Epithelial cell of prostate (primary cell): ENCODE data around the gene P3H2.

Source experiments
- DNase-seq: peaks from one replicate; pipeline ENCODE4 v3.0.0-alpha.2; 2011; ENCODE audit warnings: low read depth, low spot score
- H3K27ac ChIP-seq: fragments of 450-650 bp; 2 replicates; pipeline ENCODE4 v1.5.1; 2017; ENCODE audit warnings: mild to moderate bottlenecking

Gene P3H2

GRCh38 chr3:190060192-190060775 is 60.4 kb downstream of the P3H2 start:
- H3K27ac ChIP-seq = no peak overlapping the region
- no peak for DNase-seq

DNA sequence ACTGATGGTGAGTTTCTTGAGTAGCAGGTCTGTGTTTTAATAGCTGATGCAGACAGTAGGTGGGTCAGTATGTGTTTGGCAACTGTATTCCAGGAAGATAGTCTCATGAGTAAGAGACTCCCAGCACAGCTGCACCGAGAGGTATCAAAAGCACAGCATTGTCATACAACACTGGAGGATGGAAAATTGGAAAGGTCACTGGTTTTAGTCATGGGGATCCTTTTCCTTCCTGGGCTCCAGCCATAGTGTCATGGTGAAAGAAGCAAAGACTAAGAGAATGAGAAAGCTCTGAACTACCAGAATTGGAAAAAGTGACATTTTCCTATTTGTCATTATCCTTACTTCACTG is 61.5 kb downstream of the P3H2 start:
- no peak for DNase-seq
- H3K27ac ChIP-seq = no peak overlapping the region

DNA sequence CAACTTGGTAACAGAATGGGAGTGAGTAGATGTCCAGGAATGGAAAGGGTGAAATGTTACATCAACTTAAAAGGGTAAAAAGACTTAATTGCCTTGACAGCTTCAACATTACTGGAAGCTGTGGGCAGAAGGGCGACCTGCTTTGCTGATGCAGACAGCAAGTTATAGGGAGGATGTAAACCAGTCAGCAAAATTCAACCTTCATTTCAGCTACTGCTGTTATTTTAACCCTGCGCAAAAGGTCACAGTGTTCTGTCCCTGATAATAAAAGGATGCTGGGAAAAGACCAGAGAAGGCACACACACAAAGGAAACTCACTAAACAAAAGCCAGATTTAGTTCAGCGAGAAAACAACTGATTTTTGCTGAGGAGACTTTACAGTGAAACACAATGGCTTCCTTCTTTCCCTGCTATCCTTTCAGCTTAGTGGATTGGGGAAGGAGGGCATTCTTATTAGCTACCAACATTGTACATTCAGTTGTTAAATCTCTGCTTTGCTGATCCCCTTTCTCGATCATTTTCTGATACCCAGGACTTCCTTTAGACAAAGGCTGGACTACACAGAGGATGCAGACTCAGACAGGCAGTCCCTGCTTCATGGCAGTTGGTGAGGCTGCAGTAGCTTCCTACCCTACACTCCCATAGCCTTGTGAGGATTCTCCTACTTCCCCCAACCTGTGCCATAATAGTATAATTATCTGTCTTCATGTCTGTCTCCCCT is 62.0 kb downstream of the P3H2 start:
- H3K27ac ChIP-seq = no peak overlapping the region
- no peak for DNase-seq

DNA sequence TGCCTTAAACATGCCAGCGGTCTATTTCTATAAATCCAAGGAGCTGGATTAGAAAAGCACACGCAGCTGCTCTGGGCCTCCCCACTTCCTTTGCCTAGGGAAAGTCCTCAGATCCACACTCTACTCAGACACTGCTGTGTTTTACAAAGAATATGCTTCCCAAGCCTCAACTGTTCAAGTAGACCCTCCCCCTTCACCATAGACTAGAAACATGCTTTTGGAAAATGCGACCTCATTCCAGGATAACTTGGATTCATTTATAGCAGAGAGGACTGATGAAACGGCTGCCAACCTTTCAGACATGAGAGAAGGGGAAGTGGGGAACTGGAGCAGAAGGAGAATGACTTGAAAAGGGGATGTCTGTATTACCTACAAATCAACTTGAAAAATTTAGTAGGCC is 64.0 kb downstream of the P3H2 start:
- DNase-seq = no peak
- H3K27ac ChIP-seq = no peak overlapping the region

GRCh38 chr3:190055773-190056172 is 64.9 kb downstream of the P3H2 start:
- no peak overlapping the region for H3K27ac ChIP-seq
- no peak for DNase-seq

DNA sequence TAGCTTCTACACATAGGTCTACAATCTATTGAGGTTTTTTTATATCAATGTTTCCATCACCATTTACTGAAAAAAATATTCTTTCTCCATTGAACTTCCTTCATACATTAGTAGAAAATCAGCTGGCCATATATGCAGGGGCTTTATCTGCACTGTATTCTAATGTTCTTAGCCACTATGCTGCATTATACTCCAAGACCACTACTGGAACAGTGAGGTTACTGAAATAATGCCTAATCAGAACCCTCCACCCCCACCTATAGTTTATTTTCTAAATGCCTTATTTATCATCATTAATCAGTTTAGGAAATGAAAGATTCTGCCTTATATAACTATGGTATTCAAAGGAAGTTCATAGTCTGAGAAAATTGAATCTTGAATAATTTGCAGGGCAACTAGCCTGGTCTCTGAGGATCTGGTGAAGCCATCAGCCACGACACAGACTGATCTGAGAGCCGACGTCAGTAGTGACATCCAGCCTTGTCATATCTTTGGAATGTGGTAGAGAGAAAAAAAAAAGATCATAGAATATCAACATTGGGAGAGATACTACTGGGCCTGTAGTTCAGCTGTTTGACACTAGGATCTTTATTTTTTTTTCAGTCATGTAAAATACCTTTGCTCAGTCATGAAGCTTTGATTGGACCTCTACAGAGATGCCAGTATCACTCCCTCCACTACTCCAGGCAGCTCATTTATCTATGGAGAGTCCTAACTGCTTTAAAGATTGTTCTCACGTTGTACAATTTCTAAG is 66.6 kb downstream of the P3H2 start:
- DNase-seq = no peak
- H3K27ac ChIP-seq = no peak overlapping the region

- no peak for DNase-seq
- no peak overlapping the region for H3K27ac ChIP-seq
Observed at GRCh38 chr3:190051641-190052040, 69.1 kb downstream of the P3H2 start.

DNA sequence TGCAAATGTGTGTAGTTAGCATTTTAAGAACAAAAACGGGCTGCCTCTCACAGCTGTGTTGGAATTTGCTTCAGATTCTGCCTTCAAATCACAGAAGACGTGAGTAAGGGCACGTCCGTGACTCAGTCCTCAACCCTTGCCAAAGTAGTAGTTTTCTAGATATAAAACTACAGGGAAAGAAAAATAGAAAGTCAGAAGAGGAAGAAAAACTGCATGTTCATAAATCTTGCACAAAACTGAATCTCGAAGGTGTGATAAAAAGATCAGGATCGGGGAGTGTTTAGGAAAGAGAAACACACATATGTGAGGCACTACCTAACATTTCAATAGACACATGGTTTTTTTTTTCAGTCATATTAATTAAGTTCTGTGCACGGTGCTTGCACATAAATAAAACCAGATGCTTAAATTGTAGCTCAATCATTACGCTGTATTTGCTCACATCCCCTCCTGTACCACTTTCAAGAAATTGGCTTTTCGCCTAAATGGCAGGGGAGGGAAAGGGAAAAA is 71.7 kb downstream of the P3H2 start:
- no peak for DNase-seq
- peak overlapping the region; percentile 21 for H3K27ac ChIP-seq

DNA sequence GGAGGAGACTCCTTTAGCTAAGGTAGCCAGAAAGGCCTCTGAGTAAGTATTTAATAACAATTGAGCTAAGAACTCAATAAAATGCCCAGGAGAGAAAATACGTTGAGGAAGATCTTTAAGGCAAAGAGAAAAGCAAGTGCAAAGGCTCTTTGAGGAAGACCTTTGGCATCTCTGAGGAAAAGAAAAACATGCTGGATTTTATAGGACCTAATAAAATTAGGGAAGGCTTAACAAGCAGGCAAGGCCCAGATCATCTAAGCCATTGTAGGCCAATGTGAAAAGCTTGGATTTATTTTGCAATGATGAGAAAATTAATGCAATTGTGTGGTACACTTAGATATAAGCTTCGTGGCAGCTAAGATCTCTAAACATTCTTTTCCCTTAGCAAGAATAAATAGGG is 75.7 kb downstream of the P3H2 start:
- H3K27ac ChIP-seq = no peak overlapping the region
- DNase-seq = no peak

GRCh38 chr3:190044142-190044541 is 76.6 kb downstream of the P3H2 start:
- H3K27ac ChIP-seq = no peak overlapping the region
- DNase-seq = no peak

DNA sequence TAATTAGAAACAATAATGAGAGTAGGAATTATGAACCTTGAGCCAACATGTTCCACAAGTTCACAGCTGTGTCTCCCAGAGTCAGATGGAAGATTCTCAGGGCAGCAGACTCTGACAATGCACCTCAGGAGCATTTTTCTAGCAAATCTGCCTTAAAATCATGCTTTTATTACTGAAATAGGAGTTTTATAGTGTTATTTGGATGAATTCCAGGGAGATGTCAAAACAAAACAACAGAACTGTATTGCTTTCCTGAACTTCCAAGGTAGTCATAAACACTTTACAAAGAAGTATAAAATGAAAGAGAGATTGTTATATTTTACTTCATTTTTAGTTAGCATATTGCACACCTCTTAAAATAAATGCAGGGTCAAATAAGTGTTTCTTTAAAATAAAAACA is 77.0 kb downstream of the P3H2 start:
- DNase-seq = no peak

GRCh38 chr3:190042558-190042957 is 78.1 kb downstream of the P3H2 start:
- DNase-seq = no peak
- H3K27ac ChIP-seq = no peak overlapping the region

More for the DNA sequence above, 77.0 kb downstream of the P3H2 start:
- H3K27ac ChIP-seq = no peak overlapping the region

- no peak for DNase-seq
- no peak overlapping the region for H3K27ac ChIP-seq
Observed at GRCh38 chr3:190041333-190042041, 79.2 kb downstream of the P3H2 start.

DNA sequence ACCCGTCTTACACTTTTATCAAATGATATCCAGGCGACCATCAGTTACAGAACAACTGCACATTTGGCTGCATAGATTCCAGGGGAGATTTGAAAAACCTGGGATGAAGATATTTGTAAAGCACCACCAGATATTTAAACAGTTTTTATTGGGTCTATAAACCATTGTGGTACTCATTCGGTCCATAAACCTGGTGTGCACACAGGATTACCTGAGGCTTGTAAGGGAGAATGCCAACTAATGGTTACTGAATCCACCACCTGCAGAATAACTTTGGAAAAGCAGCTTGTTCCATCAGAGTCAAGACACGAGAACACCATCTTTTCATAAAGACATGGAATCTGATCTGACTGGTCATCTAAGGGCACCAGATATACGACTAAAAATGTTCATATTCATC is 80.6 kb downstream of the P3H2 start:
- H3K27ac ChIP-seq = no peak overlapping the region
- no peak for DNase-seq

- no peak overlapping the region for H3K27ac ChIP-seq
- DNase-seq = peak; percentile 81
Observed at GRCh38 chr3:190038050-190038933, 82.4 kb downstream of the P3H2 start.

DNA sequence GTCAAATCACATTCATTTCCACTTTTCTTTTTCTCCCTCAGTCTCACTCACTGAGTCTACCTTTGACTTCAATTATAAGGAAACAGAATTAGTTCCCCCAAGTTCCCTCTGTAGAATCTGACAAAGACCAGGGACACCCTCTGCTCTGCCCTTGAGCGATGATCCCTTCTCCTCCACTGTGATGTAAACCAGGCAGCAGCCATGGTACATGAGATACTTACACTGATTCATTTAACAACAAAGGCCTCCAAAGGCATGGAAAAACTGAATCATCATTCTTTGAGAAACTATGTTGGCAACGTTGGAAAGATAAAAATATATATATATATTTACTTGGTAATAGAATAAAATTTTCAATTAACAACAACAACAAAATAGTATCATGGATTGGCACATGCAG is 84.1 kb downstream of the P3H2 start:
- DNase-seq = no peak
- no peak overlapping the region for H3K27ac ChIP-seq

DNA sequence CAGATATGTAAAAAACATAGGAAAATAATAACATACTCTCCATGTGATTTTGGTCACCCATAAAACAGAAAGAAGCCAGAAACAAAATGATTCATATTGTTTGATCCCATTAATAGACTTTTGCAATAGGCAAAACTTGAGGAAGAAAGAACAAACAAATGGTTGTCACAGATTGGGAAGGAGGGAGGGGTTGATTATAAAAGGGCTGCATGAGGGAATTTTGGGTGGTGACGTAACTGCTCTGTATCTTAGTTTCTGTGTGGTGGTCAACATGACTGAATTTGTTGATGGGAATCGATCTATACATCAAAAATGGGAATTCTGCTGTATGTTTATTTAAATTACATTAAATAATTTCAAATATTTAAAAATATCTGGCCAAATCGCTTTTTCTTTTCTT is 86.3 kb downstream of the P3H2 start:
- no peak for DNase-seq
- H3K27ac ChIP-seq = no peak overlapping the region

GRCh38 chr3:190032923-190033322 is 87.8 kb downstream of the P3H2 start:
- no peak overlapping the region for H3K27ac ChIP-seq
- no peak for DNase-seq

DNA sequence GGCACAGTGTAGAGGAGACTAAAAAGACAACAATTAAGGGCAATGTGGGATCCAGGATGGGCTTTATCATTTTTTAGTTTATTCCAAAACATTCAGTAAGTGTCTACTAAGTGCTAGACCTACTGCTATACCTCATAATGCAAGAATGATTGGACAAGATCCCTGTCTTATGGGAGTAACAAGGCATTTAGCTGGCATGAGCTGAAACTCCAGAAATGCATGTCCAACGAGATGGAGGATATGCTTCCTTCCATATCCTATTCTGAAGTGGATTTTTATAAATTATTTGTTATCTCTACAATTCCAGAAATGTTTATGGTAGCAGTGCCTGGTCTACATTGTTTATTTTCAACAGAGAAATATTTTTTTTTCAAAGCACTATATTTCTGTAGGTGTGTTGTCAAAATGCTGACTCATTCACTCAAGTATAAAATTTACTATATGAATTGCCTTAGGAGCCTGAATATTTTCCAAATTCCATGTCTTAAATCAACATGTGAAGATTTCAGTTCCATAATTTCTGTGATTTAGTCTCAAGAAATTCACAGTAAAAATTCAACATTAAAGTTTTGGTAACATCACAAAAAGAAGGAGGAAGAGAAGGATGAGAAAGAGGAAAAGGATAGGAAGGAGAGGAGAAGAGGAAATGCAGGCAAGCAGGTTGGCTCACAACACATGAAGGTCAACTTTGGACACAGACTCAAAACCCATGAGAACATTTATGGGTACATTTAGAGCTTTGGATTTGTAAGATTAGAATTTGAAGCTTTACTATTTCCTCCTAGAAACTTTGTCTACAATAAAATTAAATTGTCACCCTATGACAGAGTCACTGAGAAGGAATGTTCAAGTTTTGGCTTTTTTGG is 88.6 kb downstream of the P3H2 start:
- H3K27ac ChIP-seq = no peak overlapping the region
- DNase-seq = no peak
